Fibroblast of lung (primary cell): ENCODE results near the gene CARD14.

Experiments
- CTCF ChIP-seq, 2 donors: IDR thresholded peaks in 1 of 2; conservative IDR thresholded peaks in 1 of 2; 1 replicate in 1 of 2; 2 replicates in 1 of 2; pipeline ENCODE4 v1.5.1; 2011 to 2012; ENCODE audit warnings: low read length in 2 of 2, control low read depth in 1 of 2, inconsistent platforms in 1 of 2, low read depth in 1 of 2, mild to moderate bottlenecking in 1 of 2
- EZH2 ChIP-seq: IDR thresholded peaks from 2 replicates; pipeline ENCODE4 v1.5.1; 2012; ENCODE audit warnings: low read length, control low read depth, mild to moderate bottlenecking; ENCODE audit errors: missing control alignments

GRCh38 chr17:80223838-80224497 is 54.1 kb downstream of the CARD14 start:
- TF ChIP-seq CTCF (conservative IDR thresholded peaks at IDR 0.05 in 1 of 2, IDR thresholded peaks at IDR 0.05 in 1 of 2; ENCODE audit: low read depth in 1 of 2, low read length in 2 of 2) (no peak), EZH2 (no peak)
